Spleen (tissue), 11 donors: ENCODE data around the gene SPATS2. TPM values are rescaled to one million over a fixed set of nuclear protein-coding genes. Genes with fewer than 3 reads are reported as not detected.
"Not testable (repeated sequence)": the region's sequence is repeated elsewhere in the genome, so short reads cannot be mapped to it uniquely, and the experiment has no call there.

Experiments
- DNase-seq: peaks from one replicate; pipeline ENCODE4 v3.0.0-alpha.2; 2020
- H3K27ac ChIP-seq, 8 donors: fragments of 200-600 bp; sonication (generic) in 7 of 8; 1 replicate in 4 of 8; 2 replicates in 4 of 8; pipeline versions ENCODE4 v1.5.0 to v1.8.0; 2016 to 2021; ENCODE audit warnings: inconsistent platforms in 4 of 8, mild to moderate bottlenecking in 4 of 8, moderate library complexity in 1 of 8
- H3K27me3 ChIP-seq, 7 donors: fragments of 200-600 bp; sonication (generic) in 6 of 7; replicated peaks in 1 of 7; 1 replicate in 4 of 7; 2 replicates in 3 of 7; pipeline versions ENCODE4 v1.5.0 to v1.8.0; 2016 to 2021; ENCODE audit warnings: inconsistent platforms in 3 of 7, mild to moderate bottlenecking in 1 of 7
- H3K36me3 ChIP-seq, 6 donors: fragments of 200-600 bp; sonication (generic) in 5 of 6; 1 replicate in 4 of 6; 2 replicates in 2 of 6; pipeline versions ENCODE4 v1.5.0 to v1.8.0; 2016 to 2021; ENCODE audit warnings: inconsistent platforms in 2 of 6
- H3K4me1 ChIP-seq, 6 donors: fragments of 200-600 bp; sonication (generic) in 5 of 6; 1 replicate in 3 of 6; 2 replicates in 3 of 6; pipeline versions ENCODE4 v1.5.0 to v1.8.0; 2016 to 2021; ENCODE audit warnings: inconsistent platforms in 3 of 6
- H3K4me3 ChIP-seq, 8 donors: fragments of 200-600 bp; sonication (generic) in 7 of 8; 1 replicate in 4 of 8; 2 replicates in 4 of 8; pipeline versions ENCODE4 v1.5.0 to v1.8.0; 2016 to 2021; ENCODE audit warnings: inconsistent platforms in 4 of 8, mild to moderate bottlenecking in 4 of 8, moderate library complexity in 2 of 8
- H3K9me3 ChIP-seq, 8 donors: fragments of 200-600 bp; sonication (generic) in 7 of 8; 1 replicate in 4 of 8; 2 replicates in 4 of 8; pipeline versions ENCODE4 v1.5.0 to v1.8.0; 2016 to 2021; ENCODE audit warnings: inconsistent platforms in 4 of 8
- POLR2A ChIP-seq, 3 donors: fragments of 450-650 bp; IDR thresholded peaks; one replicate each; pipeline ENCODE4 v1.5.1; 2017; ENCODE audit warnings: antibody characterized with exemption in 3 of 3, mild to moderate bottlenecking in 1 of 3
- POLR2AphosphoS5 ChIP-seq, 3 donors: sonication (generic); formaldehyde crosslinking; IDR thresholded peaks; one replicate each; pipeline ENCODE4 v1.5.1; 2017; ENCODE audit warnings: antibody characterized with exemption in 3 of 3
- whole genome bisulfite sequencing, 5 donors: extraction: QIAGEN DNeasy Blood & Tissue Kit in 3 of 5; methylation state at CpG; one replicate each; pipeline versions ENCODE4 v1.1.5 to v1.1.7; 2013 to 2018; 5-methylcytosine and 5-hydroxymethylcytosine counted together
- intact Hi-C: fragments of 100-400 bp; cut with DNase I; formaldehyde crosslinking; loops from one replicate; pipeline ENCODE4 v1.15.0; 2023; ENCODE audit warnings: low total_unique reads
- polyA plus RNA-seq, 3 donors: library from polyadenylated mRNA; stranded (reverse); fragments of 200-250 nt; gene quantifications; one replicate each; pipeline ENCODE4 v1.2.1, GENCODE V29; 2013
- total RNA-seq, 7 donors: library from RNA; depleted of rRNA in 3 of 7; stranded (reverse); fragments of >200 nt in 3 of 7; fragmentation: NEBNext Ultra II Directional in 4 of 7; extraction: Animal tissue kit (Norgen Biotek cat#: 25700) in 4 of 7; gene quantifications; one replicate each; pipeline versions ENCODE4 v1.1.0 to v1.2.1, GENCODE V29; 2016 to 2021
- TF ChIP-seq, protein P1 (sequence below), 11 experiments: fragments of 200-600 bp in 7 of 11; fragments of 450-650 bp in 4 of 11; sonication (generic) in 4 of 11; IDR thresholded peaks in 8 of 11; conservative IDR thresholded peaks in 3 of 11; 1 replicate in 7 of 11; 2 replicates in 4 of 11; pipeline versions ENCODE4 v1.4.0 to v1.8.0; 2016 to 2021; ENCODE audit warnings: antibody characterized with exemption in 11 of 11, inconsistent platforms in 4 of 11, mild to moderate bottlenecking in 1 of 11
- donor health status: healthy with polysubstance abuse.
- donor health status: DM: no; HTN: no; CAD: no; lungs with moderate emphysema.
- donor health status: DM: no; HTN: no; CAD: no.
- donor health status: Bipolar disorder and iron deficiency.
- donor health status: healthy.
- donor health status: DM: no; HTN: no; CAD: no.
- donor health status: DM: yes; HTN: yes; CAD: no.

Gene SPATS2
- total and polyA plus RNA-seq, 10 donors, result 7.1 to 27.0 (median 19.0) TPM

DNA sequence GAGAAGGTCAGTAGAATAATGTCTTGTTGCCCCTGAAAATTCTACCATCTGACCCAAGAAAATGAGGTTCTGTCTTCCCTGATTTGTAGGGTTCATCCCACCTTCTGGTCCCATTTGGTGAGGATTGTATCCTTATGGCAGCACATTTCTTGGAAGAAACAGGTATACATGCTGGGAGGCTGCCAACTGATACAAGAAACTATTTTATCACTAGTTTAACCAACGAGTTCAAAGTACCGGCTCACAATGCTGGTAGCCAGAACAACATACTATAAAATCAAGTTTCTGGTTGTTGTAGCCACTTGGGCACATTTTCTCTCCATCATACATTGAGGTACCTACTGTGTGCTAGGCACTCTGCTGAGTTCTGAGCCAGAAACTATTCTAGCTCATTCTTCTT, 164.5 kb downstream of the SPATS2 start:
- H3K9me3 ChIP-seq, result no peaks in the 10 kb centered on the region
- no peak for DNase-seq
- peaks cover 0 to 18% (median 3%) of the 10 kb centered on the region in 6 donors for H3K4me1 ChIP-seq
- 87 to 98% (median 90%) methylated on average over 2 of the region's 2 CpGs for WGBS, 5 donors
- TF ChIP-seq POLR2AphosphoS5 (IDR thresholded peaks at IDR 0.05) (no peak), POLR2A (IDR thresholded peaks at IDR 0.05) (no peak)
- TF ChIP-seq, protein P1, sequence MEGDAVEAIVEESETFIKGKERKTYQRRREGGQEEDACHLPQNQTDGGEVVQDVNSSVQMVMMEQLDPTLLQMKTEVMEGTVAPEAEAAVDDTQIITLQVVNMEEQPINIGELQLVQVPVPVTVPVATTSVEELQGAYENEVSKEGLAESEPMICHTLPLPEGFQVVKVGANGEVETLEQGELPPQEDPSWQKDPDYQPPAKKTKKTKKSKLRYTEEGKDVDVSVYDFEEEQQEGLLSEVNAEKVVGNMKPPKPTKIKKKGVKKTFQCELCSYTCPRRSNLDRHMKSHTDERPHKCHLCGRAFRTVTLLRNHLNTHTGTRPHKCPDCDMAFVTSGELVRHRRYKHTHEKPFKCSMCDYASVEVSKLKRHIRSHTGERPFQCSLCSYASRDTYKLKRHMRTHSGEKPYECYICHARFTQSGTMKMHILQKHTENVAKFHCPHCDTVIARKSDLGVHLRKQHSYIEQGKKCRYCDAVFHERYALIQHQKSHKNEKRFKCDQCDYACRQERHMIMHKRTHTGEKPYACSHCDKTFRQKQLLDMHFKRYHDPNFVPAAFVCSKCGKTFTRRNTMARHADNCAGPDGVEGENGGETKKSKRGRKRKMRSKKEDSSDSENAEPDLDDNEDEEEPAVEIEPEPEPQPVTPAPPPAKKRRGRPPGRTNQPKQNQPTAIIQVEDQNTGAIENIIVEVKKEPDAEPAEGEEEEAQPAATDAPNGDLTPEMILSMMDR (IDR thresholded peaks at IDR 0.05 in 8 of 11, conservative IDR thresholded peaks at IDR 0.05 in 3 of 11), result no peak
- H3K4me3 ChIP-seq, result no peak overlapping the region
- peaks cover 0 to 12% (median 3%) of the 10 kb centered on the region in 6 donors for H3K36me3 ChIP-seq
- intact Hi-C loops, result no loop called here
- H3K27me3 ChIP-seq, result peaks cover 0 to 23% (median 2%) of the 10 kb centered on the region in 7 donors
- H3K27ac ChIP-seq, result no peak overlapping the region

DNA sequence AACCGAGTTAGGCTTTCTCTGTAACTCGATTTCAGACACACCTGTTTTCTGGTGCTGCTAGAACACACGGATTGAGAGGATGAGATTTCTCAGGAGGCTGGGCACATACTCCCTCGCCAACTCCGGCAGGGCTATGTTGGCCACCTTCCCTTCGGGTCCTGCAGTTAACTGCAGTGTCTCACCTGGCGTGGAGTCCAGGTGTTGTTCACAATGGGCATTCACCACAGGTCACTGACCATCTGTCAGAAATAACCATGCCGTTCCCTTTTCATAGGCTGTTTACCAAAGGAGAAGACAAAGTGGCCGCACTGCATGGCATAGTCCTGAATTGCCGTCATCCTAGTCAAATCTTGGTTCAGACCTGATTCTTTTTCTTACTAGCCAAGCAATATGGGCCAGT, 166.1 kb downstream of the SPATS2 start:
- intact Hi-C loops, result no loop called here
- Histone ChIP-seq H3K36me3 (no peaks in the 10 kb centered on the region), H3K4me3 (no peak overlapping the region), H3K9me3 (no peaks in the 10 kb centered on the region), H3K27me3 (peaks cover 0 to 39% (median 18%) of the 10 kb centered on the region in 7 donors), H3K4me1 (peaks cover 4 to 33% (median 16%) of the 10 kb centered on the region in 6 donors), H3K27ac (no peak overlapping the region)
- WGBS, 5 donors, result 91 to 96% (median 92%) methylated on average over 10 of the region's 10 CpGs
- TF ChIP-seq POLR2A (IDR thresholded peaks at IDR 0.05), result no peak
- no peak for DNase-seq

DNA sequence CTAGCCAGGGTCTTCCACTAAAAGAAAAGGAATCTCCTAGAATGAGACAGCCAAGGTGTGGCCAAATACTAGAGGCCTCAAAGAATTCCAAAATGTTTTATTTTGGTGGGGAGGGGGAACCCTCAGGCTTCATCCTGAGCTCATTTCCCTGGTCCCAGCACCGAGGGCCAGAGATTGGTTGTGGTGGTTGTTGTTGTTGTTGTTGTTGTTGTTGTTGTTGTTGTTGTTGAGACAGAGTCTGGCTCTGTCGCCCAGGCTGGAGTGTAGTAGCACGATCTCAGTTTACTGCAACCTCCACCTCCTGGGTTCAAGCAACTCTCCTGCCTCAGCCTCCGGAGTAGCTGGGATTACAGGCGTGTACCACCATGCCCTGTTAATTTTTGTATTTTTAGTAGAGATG, 166.9 kb downstream of the SPATS2 start:
- DNase-seq, result peak; percentile 17
- H3K4me3 ChIP-seq, H3K36me3 ChIP-seq, H3K9me3 ChIP-seq, H3K27ac ChIP-seq, intact Hi-C loops: not testable (repeated sequence)
- WGBS, 5 donors, result 84 to 93% (median 89%) methylated on average over 5 of the region's 5 CpGs
- peaks cover 4 to 40% (median 22%) of the 10 kb centered on the region in 6 donors for H3K4me1 ChIP-seq
- H3K27me3 ChIP-seq, result peaks cover 0 to 47% (median 24%) of the 10 kb centered on the region in 7 donors

DNA sequence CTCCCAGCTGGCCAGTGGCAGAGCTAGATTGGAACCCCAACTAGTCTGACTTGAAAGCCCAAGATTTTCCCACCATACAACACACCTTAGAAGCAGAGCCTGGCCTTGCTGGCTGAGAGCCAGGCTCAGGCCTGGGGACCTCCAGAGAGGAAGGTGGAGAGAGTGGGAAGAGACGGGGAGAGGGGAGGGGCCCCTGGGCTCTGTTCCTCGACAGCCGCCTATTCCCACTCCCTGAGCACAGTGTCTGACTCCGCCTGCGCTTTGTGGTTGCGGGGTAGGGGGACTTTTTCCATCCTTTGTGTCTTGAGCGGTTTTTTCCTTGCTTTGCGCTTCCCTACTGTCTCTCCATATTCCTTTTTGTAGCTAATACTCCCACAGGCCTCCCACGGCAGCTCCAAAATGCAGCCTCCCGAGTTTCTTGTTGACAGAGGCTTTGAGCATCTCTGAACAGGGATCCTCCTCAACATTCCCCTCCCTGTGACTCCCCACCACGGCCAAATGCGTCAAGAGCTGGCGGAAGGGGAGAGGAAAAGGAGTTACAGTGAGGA, 167.5 kb downstream of the SPATS2 start:
- 70 to 78% (median 76%) methylated on average over 13 of the region's 13 CpGs for WGBS, 5 donors
- TF ChIP-seq POLR2A (IDR thresholded peaks at IDR 0.05) (no peak), POLR2AphosphoS5 (IDR thresholded peaks at IDR 0.05) (no peak)
- TF ChIP-seq, protein P1 (IDR thresholded peaks at IDR 0.05 in 8 of 11, conservative IDR thresholded peaks at IDR 0.05 in 3 of 11), result no peak
- H3K4me1 ChIP-seq, result peaks cover 4 to 47% (median 27%) of the 10 kb centered on the region in 6 donors
- H3K9me3 ChIP-seq, result no peaks in the 10 kb centered on the region
- intact Hi-C loops, result no loop called here
- no peak overlapping the region for H3K27ac ChIP-seq
- H3K4me3 ChIP-seq, result no peak overlapping the region
- no peaks in the 10 kb centered on the region for H3K36me3 ChIP-seq
- peaks cover 0 to 54% (median 30%) of the 10 kb centered on the region in 7 donors for H3K27me3 ChIP-seq
- DNase-seq, result peak; percentile 39

DNA sequence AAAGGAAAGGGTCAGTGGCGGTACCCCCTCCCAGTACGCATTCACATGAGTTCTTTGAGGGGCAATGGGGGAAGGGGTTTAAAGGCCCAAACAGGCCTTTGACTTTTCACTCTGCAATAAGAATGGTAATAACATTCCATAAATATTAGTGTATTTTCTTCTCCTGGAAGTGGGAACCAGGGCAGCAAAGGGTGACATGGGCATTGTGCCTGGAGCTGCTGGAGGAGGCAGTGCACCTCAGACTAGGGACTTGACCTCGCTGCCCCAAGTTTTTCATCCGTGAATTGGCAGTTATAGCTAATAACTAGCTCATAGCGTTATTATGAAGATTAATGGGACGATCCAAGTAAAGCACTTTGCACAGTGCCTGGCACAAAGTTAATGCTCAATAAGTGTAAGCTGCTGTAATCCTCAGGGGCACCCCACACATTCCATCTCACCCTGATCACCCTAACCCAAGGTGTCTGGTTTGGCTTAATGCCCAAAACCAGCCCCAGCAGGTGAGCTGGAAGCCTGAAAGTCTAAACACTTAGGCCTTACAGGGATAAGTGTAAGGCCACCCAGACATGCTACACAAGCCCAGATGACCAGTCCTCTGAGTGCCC, 168.8 kb downstream of the SPATS2 start:
- Histone ChIP-seq H3K4me1 (peaks cover 4 to 56% (median 29%) of the 10 kb centered on the region in 6 donors), H3K27ac (peak overlapping the region in 2 of 8 donors; percentile 15 to 80), H3K4me3 (no peak overlapping the region), H3K27me3 (peaks cover 0 to 65% (median 30%) of the 10 kb centered on the region in 7 donors), H3K36me3 (no peaks in the 10 kb centered on the region), H3K9me3 (no peaks in the 10 kb centered on the region)
- no peak for DNase-seq
- TF ChIP-seq, protein P1 (IDR thresholded peaks at IDR 0.05 in 8 of 11, conservative IDR thresholded peaks at IDR 0.05 in 3 of 11), result no peak
- TF ChIP-seq POLR2A (IDR thresholded peaks at IDR 0.05) (no peak), POLR2AphosphoS5 (IDR thresholded peaks at IDR 0.05) (no peak)
- 88 to 93% (median 92%) methylated on average over 6 of the region's 6 CpGs for WGBS, 5 donors
- intact Hi-C loops, result no loop called here
